Keratinocyte (primary cell): Measurements from ENCODE around the gene LYZL4. TPM values are rescaled to one million over a fixed set of nuclear protein-coding genes. Genes with fewer than 3 reads are reported as not detected.

ENCODE experiments used
- DNase-seq: peaks from one replicate; pipeline ENCODE4 v3.0.0-alpha.2; 2011; ENCODE audit warnings: low read depth, missing footprints, low spot score
- FAIRE-seq: peaks from 2 replicates; lab custom pipeline; 2011; peaks lifted over from hg19 to GRCh38; lab: Jason Lieb, UNC
- H2AFZ ChIP-seq: 2 replicates; pipeline ENCODE4 v1.6.0; 2012; ENCODE audit warnings: low read length, control low read depth, inconsistent platforms; ENCODE audit not compliant: control insufficient read depth
- H3K27ac ChIP-seq: 2 replicates; pipeline ENCODE4 v1.5.1; 2011; ENCODE audit warnings: low read length; ENCODE audit not compliant: control insufficient read depth, insufficient read depth
- H3K27me3 ChIP-seq: 3 replicates; pipeline ENCODE4 v1.6.0; 2011; ENCODE audit warnings: low read length; ENCODE audit not compliant: control insufficient read depth, insufficient read depth; ENCODE audit errors: extremely low read depth
- H3K36me3 ChIP-seq, 2 experiments: 2 replicates in 1 of 2; 3 replicates in 1 of 2; pipeline ENCODE4 v1.5.1; 2011; ENCODE audit warnings: low read length in 2 of 2, mild to moderate bottlenecking in 1 of 2; ENCODE audit not compliant: control insufficient read depth in 2 of 2, insufficient read depth in 2 of 2; ENCODE audit errors: extremely low read depth in 1 of 2
- H3K4me1 ChIP-seq: 3 replicates; pipeline ENCODE4 v1.5.1; 2011; ENCODE audit warnings: low read length; ENCODE audit not compliant: control insufficient read depth, insufficient read depth; ENCODE audit errors: extremely low read depth
- H3K4me2 ChIP-seq: 3 replicates; pipeline ENCODE4 v1.6.0; 2011; ENCODE audit warnings: low read depth, low read length; ENCODE audit not compliant: control insufficient read depth, insufficient read depth; ENCODE audit errors: extremely low read depth
- H3K4me3 ChIP-seq, 3 experiments: fragments of 200-600 bp in 1 of 3; sonication (generic) in 1 of 3; 2 replicates in 2 of 3; 3 replicates in 1 of 3; pipeline ENCODE4 v1.5.1; 2011 to 2016; ENCODE audit warnings: low read length in 3 of 3, mild to moderate bottlenecking in 3 of 3, control low read depth in 2 of 3, inconsistent platforms in 1 of 3, low read depth in 1 of 3, mixed read lengths in 1 of 3, mixed run types in 1 of 3, moderate library complexity in 1 of 3; ENCODE audit not compliant: control insufficient read depth in 2 of 3, insufficient read depth in 2 of 3; ENCODE audit errors: extremely low read depth in 1 of 3
- H3K79me2 ChIP-seq: 2 replicates; pipeline ENCODE4 v1.6.0; 2012; ENCODE audit warnings: low read length; ENCODE audit not compliant: control insufficient read depth, insufficient read depth
- H3K9ac ChIP-seq: 3 replicates; pipeline ENCODE4 v1.6.0; 2011; ENCODE audit warnings: low read length; ENCODE audit not compliant: control insufficient read depth, insufficient read depth; ENCODE audit errors: extremely low read depth
- H3K9me1 ChIP-seq: 3 replicates; pipeline ENCODE4 v1.6.0; 2011; ENCODE audit warnings: low read length; ENCODE audit not compliant: control insufficient read depth, insufficient read depth; ENCODE audit errors: extremely low read depth
- H3K9me3 ChIP-seq: 2 replicates; pipeline ENCODE4 v1.5.1; 2012; ENCODE audit warnings: low read depth, low read length; ENCODE audit not compliant: control insufficient read depth
- H4K20me1 ChIP-seq: 3 replicates; pipeline ENCODE4 v1.6.0; 2011; ENCODE audit warnings: low read length; ENCODE audit not compliant: control insufficient read depth, insufficient read depth; ENCODE audit errors: extremely low read depth
- EZH2 ChIP-seq: IDR thresholded peaks from one replicate; pipeline ENCODE4 v1.6.1; 2012; ENCODE audit warnings: inconsistent platforms, mild to moderate bottlenecking, low read length, moderate library complexity
- dilution Hi-C: fragments of 300-500 bp; cut with MboI; formaldehyde crosslinking; loops from one replicate; pipeline ENCODE4 v1.7.0; 2020; ENCODE audit warnings: low sequenced_read_pairs; ENCODE audit not compliant: extremely low pct_ligation_motif_present
- polyA plus RNA-seq, 5 experiments: library from polyadenylated mRNA; depleted of rRNA in 3 of 5; stranded (reverse) in 3 of 5; stranded (forward) in 1 of 5; unstranded in 1 of 5; fragments of >200 nt; gene quantifications; 1 replicate in 1 of 5; 2 replicates in 3 of 5; 3 replicates in 1 of 5; pipeline versions ENCODE4 v1.2.1 to v1.2.3, GENCODE V29; 2011 to 2012; ENCODE audit warnings: missing spikeins in 2 of 5, low read depth in 1 of 5, low replicate concordance in 1 of 5
- TF ChIP-seq, protein P1 (sequence below), 3 experiments: IDR thresholded peaks in 1 of 3; conservative IDR thresholded peaks in 1 of 3; optimal IDR thresholded peaks in 1 of 3; 2 replicates in 2 of 3; 3 replicates in 1 of 3; pipeline versions ENCODE3 to v1.5.1; 2011; ENCODE audit warnings: low read length in 3 of 3, mild to moderate bottlenecking in 3 of 3, moderate library complexity in 2 of 3, control low read depth in 1 of 3, inconsistent platforms in 1 of 3; ENCODE audit not compliant: insufficient read depth in 2 of 3; ENCODE audit errors: extremely low read depth in 1 of 3

Gene LYZL4
- polyA plus RNA-seq, 1 donor (not counting 4 experiments of a cell fraction or from before 2014, with no cell fraction given): not detected

DNA sequence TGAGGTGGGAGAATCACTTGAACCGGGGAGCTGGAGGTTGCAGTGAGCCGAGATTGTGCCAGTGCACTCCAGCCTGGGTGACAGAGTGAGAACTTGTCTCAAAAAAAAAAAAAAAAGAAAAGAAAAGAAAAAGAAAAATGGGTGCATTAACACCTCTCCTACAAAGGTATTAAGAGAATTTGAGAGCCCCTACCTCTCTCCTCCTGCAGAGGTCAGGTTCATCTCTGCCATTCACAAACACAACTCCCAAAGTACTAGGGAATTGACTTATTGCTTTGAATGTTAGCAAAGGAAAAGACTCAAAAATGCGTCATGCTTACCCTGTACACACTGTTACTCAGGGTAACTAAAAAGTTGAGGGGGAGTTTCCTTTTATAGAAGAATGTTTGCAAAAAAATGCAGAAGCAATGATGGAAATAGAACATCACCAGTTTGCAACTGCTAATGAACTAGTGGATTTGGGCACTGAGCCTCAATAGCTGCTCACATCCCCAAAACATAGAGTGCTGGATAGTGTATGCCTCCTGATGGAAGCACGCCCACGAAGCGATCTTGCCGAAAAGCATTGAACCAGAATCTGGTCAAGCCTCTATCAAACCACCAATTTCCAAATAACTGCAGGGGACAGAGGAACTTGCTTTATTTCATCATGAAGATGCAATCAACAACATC, 15.5 kb upstream of the LYZL4 start:
- H3K36me3 ChIP-seq: no peaks in the 10 kb centered on the region
- H3K27me3 ChIP-seq: peaks cover 13% of the 10 kb centered on the region
- no peaks in the 10 kb centered on the region for H3K9me3 ChIP-seq
- no peaks in the 10 kb centered on the region for H3K4me1 ChIP-seq
- H3K9ac ChIP-seq: no peak overlapping the region
- TF ChIP-seq, protein P1, sequence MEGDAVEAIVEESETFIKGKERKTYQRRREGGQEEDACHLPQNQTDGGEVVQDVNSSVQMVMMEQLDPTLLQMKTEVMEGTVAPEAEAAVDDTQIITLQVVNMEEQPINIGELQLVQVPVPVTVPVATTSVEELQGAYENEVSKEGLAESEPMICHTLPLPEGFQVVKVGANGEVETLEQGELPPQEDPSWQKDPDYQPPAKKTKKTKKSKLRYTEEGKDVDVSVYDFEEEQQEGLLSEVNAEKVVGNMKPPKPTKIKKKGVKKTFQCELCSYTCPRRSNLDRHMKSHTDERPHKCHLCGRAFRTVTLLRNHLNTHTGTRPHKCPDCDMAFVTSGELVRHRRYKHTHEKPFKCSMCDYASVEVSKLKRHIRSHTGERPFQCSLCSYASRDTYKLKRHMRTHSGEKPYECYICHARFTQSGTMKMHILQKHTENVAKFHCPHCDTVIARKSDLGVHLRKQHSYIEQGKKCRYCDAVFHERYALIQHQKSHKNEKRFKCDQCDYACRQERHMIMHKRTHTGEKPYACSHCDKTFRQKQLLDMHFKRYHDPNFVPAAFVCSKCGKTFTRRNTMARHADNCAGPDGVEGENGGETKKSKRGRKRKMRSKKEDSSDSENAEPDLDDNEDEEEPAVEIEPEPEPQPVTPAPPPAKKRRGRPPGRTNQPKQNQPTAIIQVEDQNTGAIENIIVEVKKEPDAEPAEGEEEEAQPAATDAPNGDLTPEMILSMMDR (optimal IDR thresholded peaks at IDR 0.05 in 1 of 3, IDR thresholded peaks at IDR 0.05 in 1 of 3, conservative IDR thresholded peaks at IDR 0.05 in 1 of 3; ENCODE audit: extremely low read depth in 1 of 3, insufficient read depth in 2 of 3, low read length in 3 of 3): no peak
- no peak for TF ChIP-seq EZH2
- no peaks in the 10 kb centered on the region for H4K20me1 ChIP-seq
- no peaks in the 10 kb centered on the region for H3K79me2 ChIP-seq
- no peak overlapping the region for H3K27ac ChIP-seq
- no peaks in the 10 kb centered on the region for H3K9me1 ChIP-seq
- dilution Hi-C loops: loop anchor here (25.0 kb wide), 1 partner anchor 164 kb away; the partner anchor contains the start of gene CCK
- no peak for FAIRE-seq
- no peak overlapping the region for H3K4me3 ChIP-seq
- no peak for DNase-seq
- H3K4me2 ChIP-seq: no peak overlapping the region
- H2AFZ ChIP-seq: no peak overlapping the region

DNA sequence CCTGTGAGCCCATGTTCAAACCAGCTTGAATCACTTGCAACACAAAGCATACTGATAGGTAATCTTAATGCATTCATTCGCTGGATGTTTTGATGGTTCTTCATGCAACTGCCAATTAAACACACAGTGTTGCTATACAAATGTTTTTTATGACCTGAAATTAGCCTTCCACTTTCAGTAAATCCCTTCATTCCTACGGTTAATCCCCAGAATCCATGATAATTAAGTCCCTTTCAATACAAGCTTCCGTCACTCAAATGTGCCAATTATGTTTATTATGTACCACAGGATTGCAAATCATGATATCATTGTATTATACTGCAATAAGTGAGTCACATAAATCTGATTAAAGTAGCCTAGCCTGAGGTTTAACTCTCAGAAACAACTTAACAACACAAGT, 14.5 kb upstream of the LYZL4 start:
- TF ChIP-seq EZH2: no peak
- TF ChIP-seq, protein P1 (optimal IDR thresholded peaks at IDR 0.05 in 1 of 3, IDR thresholded peaks at IDR 0.05 in 1 of 3, conservative IDR thresholded peaks at IDR 0.05 in 1 of 3; ENCODE audit: extremely low read depth in 1 of 3, insufficient read depth in 2 of 3, low read length in 3 of 3): no peak
- no peak overlapping the region for H3K4me3 ChIP-seq
- no peak overlapping the region for H3K9ac ChIP-seq
- H3K79me2 ChIP-seq: no peaks in the 10 kb centered on the region
- H3K4me2 ChIP-seq: no peak overlapping the region
- no peak for FAIRE-seq
- DNase-seq: no peak
- H3K9me3 ChIP-seq: no peaks in the 10 kb centered on the region
- H3K36me3 ChIP-seq: no peaks in the 10 kb centered on the region
- no peaks in the 10 kb centered on the region for H3K9me1 ChIP-seq
- H3K27ac ChIP-seq: no peak overlapping the region
- H3K27me3 ChIP-seq: peaks cover 10% of the 10 kb centered on the region
- H2AFZ ChIP-seq: no peak overlapping the region
- H3K4me1 ChIP-seq: no peaks in the 10 kb centered on the region
- dilution Hi-C loops: loop anchor here (25.0 kb wide), 1 partner anchor 163 kb away; the partner anchor contains the start of gene CCK
- no peaks in the 10 kb centered on the region for H4K20me1 ChIP-seq
